Gastrocnemius medialis (tissue), 4 donors: ENCODE data around the gene KRTAP10-4. TPM values are rescaled to one million over a fixed set of nuclear protein-coding genes. Genes with fewer than 3 reads are reported as not detected.
"Not testable (repeated sequence)": the region's sequence is repeated elsewhere in the genome, so short reads cannot be mapped to it uniquely, and the experiment has no call there.

ENCODE experiments used
- ATAC-seq, 2 donors: fragments of 150-250 bp; one replicate each; pipeline ENCODE4 v1.9.1; 2016
- DNase-seq, 2 donors: peaks; one replicate each; pipeline ENCODE4 v3.0.0-alpha.2; 2019
- H3K27ac ChIP-seq, 4 donors: fragments of 200-600 bp; sonication (generic); 1 replicate in 1 of 4; 2 replicates in 3 of 4; pipeline ENCODE4 v1.5.1; 2016 to 2018; ENCODE audit warnings: mild to moderate bottlenecking in 2 of 4, moderate library complexity in 1 of 4
- H3K27me3 ChIP-seq, 3 donors: fragments of 200-600 bp; sonication (generic) in 2 of 3; 1 replicate in 1 of 3; 2 replicates in 2 of 3; pipeline versions ENCODE4 v1.5.1 to v1.6.0; 2016 to 2019; ENCODE audit warnings: mild to moderate bottlenecking in 1 of 3, moderate library complexity in 1 of 3
- H3K36me3 ChIP-seq, 2 donors: fragments of 200-600 bp; sonication (generic) in 1 of 2; one replicate each; pipeline ENCODE4 v1.5.1; 2017 to 2018
- H3K4me1 ChIP-seq, 2 donors: fragments of 200-600 bp; sonication (generic) in 1 of 2; one replicate each; pipeline ENCODE4 v1.5.1; 2016 to 2017; ENCODE audit warnings: mild to moderate bottlenecking in 2 of 2
- H3K4me3 ChIP-seq, 4 donors: fragments of 200-600 bp; sonication (generic) in 3 of 4; 1 replicate in 1 of 4; 2 replicates in 3 of 4; pipeline ENCODE4 v1.5.1; 2016 to 2019; ENCODE audit warnings: mild to moderate bottlenecking in 2 of 4
- H3K9me3 ChIP-seq, 3 donors: fragments of 200-600 bp; sonication (generic) in 2 of 3; 1 replicate in 1 of 3; 2 replicates in 2 of 3; pipeline ENCODE4 v1.5.1; 2016 to 2019
- CTCF ChIP-seq, 5 experiments: fragments of 450-650 bp in 3 of 5; fragments of 200-600 bp in 2 of 5; sonication (generic) in 2 of 5; IDR thresholded peaks in 4 of 5; conservative IDR thresholded peaks in 1 of 5; 1 replicate in 4 of 5; 2 replicates in 1 of 5; pipeline ENCODE4 v1.5.1; 2016 to 2019; ENCODE audit warnings: antibody characterized with exemption in 5 of 5, mild to moderate bottlenecking in 3 of 5, moderate library complexity in 3 of 5
- POLR2A ChIP-seq, 2 donors: fragments of 450-650 bp; IDR thresholded peaks; one replicate each; pipeline ENCODE4 v1.6.1; 2017; ENCODE audit warnings: antibody characterized with exemption in 2 of 2, mild to moderate bottlenecking in 2 of 2, moderate library complexity in 2 of 2
- in situ Hi-C, 4 donors: fragments of 200-750 bp; cut with MboI; loops; one replicate each; pipeline versions ENCODE4 v1.15.0 to v1.8.0; 2017; ENCODE audit warnings: low sequenced_read_pairs in 4 of 4
- intact Hi-C: fragments of 100-400 bp; cut with DNase I; formaldehyde crosslinking; loops from one replicate; pipeline ENCODE4 v1.15.1; 2023; ENCODE audit warnings: low total_unique reads
- total RNA-seq, 4 donors: library from RNA; depleted of rRNA; stranded (reverse); fragments of >200 nt; gene quantifications; one replicate each; pipeline versions ENCODE4 v1.1.0 to v1.2.3, GENCODE V29; 2016

KRTAP10-4 gene
- total RNA-seq, 4 donors from 2014 or later, result not detected

GRCh38 chr21:44556879-44557278, 16.6 kb upstream of the KRTAP10-4 start:
- Histone ChIP-seq H3K9me3 (no peaks in the 10 kb centered on the region), H3K4me1 (no peaks in the 10 kb centered on the region), H3K36me3 (no peaks in the 10 kb centered on the region), H3K4me3 (no peak overlapping the region), H3K27me3 (peaks cover 40 to 48% (median 45%) of the 10 kb centered on the region in 3 donors), H3K27ac (no peak overlapping the region)
- DNase-seq, result no peak
- intact Hi-C loops (no loop called here), in situ Hi-C loops (no loop called here)
- TF ChIP-seq CTCF (IDR thresholded peaks at IDR 0.05 in 4 of 5, conservative IDR thresholded peaks at IDR 0.05 in 1 of 5), result no peak
- TF ChIP-seq POLR2A (IDR thresholded peaks at IDR 0.05), result no peak
- no peak for ATAC-seq

- in situ Hi-C loops (no loop called here), intact Hi-C loops (no loop called here)
- no peak for ATAC-seq
- no peaks in the 10 kb centered on the region for H3K36me3 ChIP-seq
- H3K27me3 ChIP-seq, result peaks cover 31 to 42% (median 38%) of the 10 kb centered on the region in 3 donors
- H3K4me1 ChIP-seq, result no peaks in the 10 kb centered on the region
- H3K4me3 ChIP-seq, result no peak overlapping the region
- H3K27ac ChIP-seq, result no peak overlapping the region
- H3K9me3 ChIP-seq, result no peaks in the 10 kb centered on the region
- no peak for DNase-seq
- TF ChIP-seq CTCF (IDR thresholded peaks at IDR 0.05 in 4 of 5, conservative IDR thresholded peaks at IDR 0.05 in 1 of 5) (no peak), POLR2A (IDR thresholded peaks at IDR 0.05) (no peak)
Observed at GRCh38 chr21:44557491-44558328, 15.8 kb upstream of the KRTAP10-4 start.

- intact Hi-C loops, H3K4me3 ChIP-seq, ATAC-seq, in situ Hi-C loops, H3K27ac ChIP-seq, DNase-seq, H3K9me3 ChIP-seq, H3K36me3 ChIP-seq, H3K4me1 ChIP-seq: not testable (repeated sequence)
- peaks cover 30 to 39% (median 32%) of the 10 kb centered on the region in 3 donors for H3K27me3 ChIP-seq
Observed at GRCh38 chr21:44558329-44558675, 15.2 kb upstream of the KRTAP10-4 start.

- H3K27me3 ChIP-seq, result peaks cover 27 to 37% (median 29%) of the 10 kb centered on the region in 3 donors
- ATAC-seq, result no peak
- no peak within 1 kb of the TSS for H3K27ac ChIP-seq
- DNase-seq, result no peak
- no peaks in the 10 kb centered on the region for H3K36me3 ChIP-seq
- intact Hi-C loops, result no loop called here
- in situ Hi-C loops, result no loop called here
- no peak within 1 kb of the TSS for H3K4me3 ChIP-seq
- H3K9me3 ChIP-seq, result no peaks in the 10 kb centered on the region
- no peaks in the 10 kb centered on the region for H3K4me1 ChIP-seq
- no peak for TF ChIP-seq POLR2A (IDR thresholded peaks at IDR 0.05)
- TF ChIP-seq CTCF (IDR thresholded peaks at IDR 0.05 in 4 of 5, conservative IDR thresholded peaks at IDR 0.05 in 1 of 5), result no peak
Observed at GRCh38 chr21:44558695-44559094, 14.8 kb upstream of the KRTAP10-4 start, which contains the start of gene KRTAP10-3. TSS of gene KRTAP10-3 (minus strand) at chr21:44558795. CDS start at chr21:44558715, 80 bp downstream.

GRCh38 chr21:44564099-44564498, 9.4 kb upstream of the KRTAP10-4 start:
- H3K36me3 ChIP-seq, result no peaks in the 10 kb centered on the region
- in situ Hi-C loops, result no loop called here
- H3K4me3 ChIP-seq, result no peak overlapping the region
- no peak for DNase-seq
- peaks cover 0 to 8% (median 0%) of the 10 kb centered on the region in 3 donors for H3K27me3 ChIP-seq
- intact Hi-C loops, result no loop called here
- no peak overlapping the region for H3K27ac ChIP-seq
- H3K4me1 ChIP-seq, result no peaks in the 10 kb centered on the region
- no peak for TF ChIP-seq CTCF (IDR thresholded peaks at IDR 0.05 in 4 of 5, conservative IDR thresholded peaks at IDR 0.05 in 1 of 5)
- TF ChIP-seq POLR2A (IDR thresholded peaks at IDR 0.05), result no peak
- peaks cover 0 to 7% (median 0%) of the 10 kb centered on the region in 3 donors for H3K9me3 ChIP-seq
- ATAC-seq, result no peak
